HG03520 (cell line): ENCODE data around the gene SLC9A9.
A peak's percentile ranks its signal among the peaks of the same experiment; 100 is the strongest.

Experiments
- ATAC-seq: cut with Tn5 transposase; IDR thresholded peaks from one replicate; pipeline ENCODE4 v1.9.1; 2021; ENCODE audit warnings: mild to moderate bottlenecking, moderate library complexity; ENCODE audit not compliant: unreplicated experiment

SLC9A9 gene

GRCh38 chr3:143573610-143574303 is 274.5 kb downstream of the SLC9A9 start:
- ATAC-seq: no peak

GRCh38 chr3:143571548-143571947 is 276.7 kb downstream of the SLC9A9 start:
- no peak for ATAC-seq

- ATAC-seq: no peak
Observed at GRCh38 chr3:143567823-143568222, 280.4 kb downstream of the SLC9A9 start.

GRCh38 chr3:143565951-143566350 is 282.3 kb downstream of the SLC9A9 start:
- no peak for ATAC-seq

- ATAC-seq: no peak
Observed at GRCh38 chr3:143563786-143564185, 284.5 kb downstream of the SLC9A9 start.

- ATAC-seq: no peak
Observed at GRCh38 chr3:143562789-143563188, 285.5 kb downstream of the SLC9A9 start.

GRCh38 chr3:143559296-143559695 is 289.0 kb downstream of the SLC9A9 start:
- no peak for ATAC-seq

GRCh38 chr3:143552851-143553250 is 295.4 kb downstream of the SLC9A9 start:
- no peak for ATAC-seq

- ATAC-seq: no peak
Observed at GRCh38 chr3:143551761-143552160, 296.5 kb downstream of the SLC9A9 start.

GRCh38 chr3:143548861-143549497 is 299.3 kb downstream of the SLC9A9 start:
- ATAC-seq: no peak

- no peak for ATAC-seq
Observed at GRCh38 chr3:143548393-143548792, 299.9 kb downstream of the SLC9A9 start.

GRCh38 chr3:143538577-143538981 is 309.7 kb downstream of the SLC9A9 start:
- no peak for ATAC-seq

- ATAC-seq: no peak
Observed at GRCh38 chr3:143538061-143538460, 310.2 kb downstream of the SLC9A9 start.

- no peak for ATAC-seq
Observed at GRCh38 chr3:143536817-143537535, 311.3 kb downstream of the SLC9A9 start.

- ATAC-seq: peak; percentile 98
Observed at GRCh38 chr3:143535994-143536784, 312.1 kb downstream of the SLC9A9 start.

- no peak for ATAC-seq
Observed at GRCh38 chr3:143533391-143533790, 314.9 kb downstream of the SLC9A9 start.

GRCh38 chr3:143532091-143532490 is 316.2 kb downstream of the SLC9A9 start:
- ATAC-seq: no peak

GRCh38 chr3:143531101-143531500 is 317.2 kb downstream of the SLC9A9 start:
- ATAC-seq: no peak

- no peak for ATAC-seq
Observed at GRCh38 chr3:143529798-143530197, 318.5 kb downstream of the SLC9A9 start.

- ATAC-seq: peak; percentile 68
Observed at GRCh38 chr3:143529018-143529478, 319.2 kb downstream of the SLC9A9 start.

GRCh38 chr3:143526011-143526545 is 322.2 kb downstream of the SLC9A9 start:
- no peak for ATAC-seq
